GM19238 (cell line): ENCODE results near the gene SLC35A4.
"Not testable (repeated sequence)": the region's sequence is repeated elsewhere in the genome, so short reads cannot be mapped to it uniquely, and the experiment has no call there.

Experiments
- DNase-seq: peaks from one replicate; pipeline ENCODE4 v3.0.0; 2011; ENCODE audit warnings: low spot score; ENCODE audit not compliant: insufficient read length

Gene SLC35A4

DNA sequence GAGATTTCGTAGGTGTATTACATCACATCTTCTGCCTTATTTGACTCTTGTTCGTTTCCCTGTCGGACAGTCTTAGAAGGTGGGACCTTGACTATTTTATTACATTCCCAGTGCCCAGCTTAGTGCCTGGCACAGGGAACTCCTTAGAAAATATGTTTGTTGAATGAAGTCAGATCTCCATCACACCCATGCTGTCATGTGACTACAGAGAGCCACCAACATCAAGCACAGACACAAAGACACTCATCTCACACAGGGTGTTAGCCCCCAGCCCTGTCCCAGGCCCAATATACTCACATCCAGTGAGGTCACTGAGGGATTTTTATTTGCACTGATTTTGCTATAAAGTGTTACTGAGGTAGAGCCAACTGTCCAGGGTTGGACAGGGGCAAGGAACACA is 6.7 kb upstream of the SLC35A4 start:
- DNase-seq: no peak

DNA sequence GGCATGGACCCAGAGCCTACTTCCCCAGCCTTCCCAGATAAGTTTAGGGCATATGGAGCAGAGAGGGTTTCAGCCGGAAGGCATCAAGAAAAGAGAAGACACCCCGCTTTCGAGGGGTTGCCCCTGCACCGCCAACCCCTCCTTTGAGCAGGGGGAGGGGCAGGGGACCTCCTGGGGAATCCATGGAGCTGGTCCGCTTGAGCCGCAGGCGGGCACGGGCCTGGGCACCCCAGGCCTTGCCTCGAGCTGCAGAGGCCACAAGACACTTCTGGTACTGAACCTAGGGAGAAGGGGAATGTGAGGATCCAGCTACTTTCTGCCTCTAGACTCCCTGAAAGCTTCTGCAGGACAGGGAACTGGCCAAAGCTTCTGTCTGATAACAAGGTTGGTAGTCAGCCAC is 6.1 kb upstream of the SLC35A4 start:
- DNase-seq: no peak

DNA sequence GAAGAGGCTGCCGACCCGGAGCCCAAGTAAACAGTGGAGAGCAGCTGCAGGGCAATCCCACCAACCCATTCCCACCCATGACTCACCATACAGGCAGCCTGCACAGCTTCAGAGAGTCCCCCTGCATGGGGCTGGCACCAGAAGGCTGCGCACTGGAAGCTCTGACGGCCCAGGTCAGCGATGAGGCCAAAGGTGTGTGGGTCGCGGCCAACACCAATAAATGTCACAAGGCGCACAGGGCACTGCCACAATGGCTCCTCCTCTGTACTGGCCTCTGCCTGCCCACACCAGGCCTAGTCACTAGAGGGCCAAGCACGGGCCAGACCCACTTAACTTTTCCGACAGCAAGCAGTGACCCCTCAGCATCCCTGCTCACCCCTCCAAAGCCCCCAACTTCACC is 4.4 kb upstream of the SLC35A4 start:
- no peak for DNase-seq

DNA sequence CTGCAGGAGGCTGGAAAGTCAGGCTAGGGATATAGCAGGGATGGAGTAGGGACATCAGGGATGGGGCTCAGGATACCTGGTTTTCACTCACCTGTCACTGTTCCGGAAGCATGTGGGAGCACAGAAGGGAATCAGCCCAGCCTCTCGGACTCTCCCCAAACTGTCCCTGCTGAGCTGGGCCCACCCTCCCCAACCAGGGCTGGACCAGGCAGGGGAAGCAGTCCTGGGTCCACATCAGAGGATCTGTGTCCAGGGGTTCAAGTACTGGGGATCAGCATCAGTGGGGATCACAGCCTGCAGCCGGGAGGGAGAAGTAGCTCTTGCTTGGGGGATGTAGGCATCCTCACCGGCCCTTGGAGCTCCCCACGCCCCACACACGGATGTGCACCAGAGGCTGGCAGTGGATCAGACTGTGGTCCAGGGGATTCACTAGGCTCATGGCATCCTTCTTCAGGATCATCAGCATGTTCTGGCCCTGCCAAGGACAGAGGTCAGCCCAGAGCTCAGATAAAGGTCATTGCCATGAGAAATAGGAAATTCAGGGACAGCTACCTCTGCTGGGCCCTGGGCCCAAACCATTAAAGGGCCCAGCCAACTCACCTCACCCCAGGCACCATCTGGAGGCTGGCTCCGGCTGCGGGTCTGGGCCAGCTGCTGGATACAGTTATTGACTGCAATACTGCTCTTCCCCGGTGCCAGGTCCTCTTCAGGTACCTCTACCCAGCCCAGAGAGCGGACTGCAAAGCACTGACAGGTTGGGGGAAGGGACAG is 2.7 kb upstream of the SLC35A4 start:
- no peak for DNase-seq

DNA sequence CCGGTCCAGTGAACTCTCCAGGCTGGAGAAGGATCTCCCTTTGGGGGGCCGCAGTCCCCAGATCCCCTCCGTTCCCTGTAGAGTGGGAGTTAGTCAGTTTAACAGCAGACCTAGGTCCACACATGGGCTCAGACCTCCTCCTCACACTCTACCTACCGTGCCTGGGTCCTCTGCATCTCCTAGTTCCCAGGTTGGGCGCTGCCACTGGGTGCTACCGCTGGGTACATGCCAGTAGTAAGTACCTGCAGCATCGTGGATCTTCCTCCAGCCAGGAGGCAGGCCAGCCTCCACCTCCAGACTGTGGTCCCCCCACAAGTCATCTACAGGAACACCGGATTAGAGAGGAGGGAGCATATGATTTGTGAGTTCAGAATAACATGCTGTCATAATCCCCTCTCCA is 1.0 kb upstream of the SLC35A4 start:
- DNase-seq: no peak

DNA sequence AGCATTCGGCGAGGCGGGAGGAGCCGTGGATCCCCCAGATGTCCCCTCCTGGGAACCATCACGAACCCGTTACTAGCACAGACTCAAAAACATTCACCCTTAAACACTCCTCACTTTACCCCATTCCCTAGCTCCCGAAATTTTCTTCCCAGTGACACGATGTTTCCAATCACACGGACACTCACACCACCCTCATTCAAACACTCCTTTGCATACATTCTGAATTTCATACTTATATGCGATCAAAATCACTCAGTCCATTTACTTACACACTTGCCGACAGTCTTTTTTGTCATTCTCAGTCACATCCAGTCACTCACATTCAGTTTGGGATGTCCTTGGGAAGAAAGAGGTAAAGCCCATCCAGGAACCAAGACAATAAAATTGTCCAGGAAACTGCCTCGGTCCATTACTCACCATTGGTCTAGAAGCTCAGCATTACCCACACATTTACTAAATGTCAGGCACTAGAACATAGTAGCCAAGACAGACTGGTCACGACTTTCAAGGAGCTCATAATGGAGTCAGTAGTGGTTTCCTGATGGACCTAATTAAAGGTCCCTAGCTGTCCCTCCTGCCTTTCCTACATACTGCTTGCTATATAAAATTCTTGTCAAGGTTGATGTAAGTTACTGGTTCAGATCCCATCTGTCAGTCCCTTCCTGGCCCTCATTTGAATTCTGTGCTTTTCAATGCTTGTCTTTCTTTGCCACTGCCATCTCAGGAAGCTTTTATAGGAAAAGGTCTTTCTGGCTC is 574 bp downstream of the SLC35A4 start:
- DNase-seq: no peak

DNA sequence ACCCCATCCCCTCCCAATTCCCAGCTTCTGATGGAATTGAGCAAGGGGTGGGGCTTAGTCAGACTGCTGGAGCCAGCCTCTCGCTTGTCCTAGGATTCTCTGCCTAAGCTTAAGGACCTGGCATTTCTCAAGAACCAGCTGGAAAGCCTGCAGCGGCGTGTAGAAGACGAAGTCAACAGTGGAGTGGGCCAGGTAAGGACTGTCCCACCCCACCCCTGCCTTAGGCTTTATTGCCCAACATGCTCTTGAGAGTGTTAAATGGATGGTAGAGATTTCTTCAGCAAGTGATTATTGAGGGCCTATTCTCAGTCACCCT is 1.1 kb downstream of the SLC35A4 start:
- no peak for DNase-seq

DNA sequence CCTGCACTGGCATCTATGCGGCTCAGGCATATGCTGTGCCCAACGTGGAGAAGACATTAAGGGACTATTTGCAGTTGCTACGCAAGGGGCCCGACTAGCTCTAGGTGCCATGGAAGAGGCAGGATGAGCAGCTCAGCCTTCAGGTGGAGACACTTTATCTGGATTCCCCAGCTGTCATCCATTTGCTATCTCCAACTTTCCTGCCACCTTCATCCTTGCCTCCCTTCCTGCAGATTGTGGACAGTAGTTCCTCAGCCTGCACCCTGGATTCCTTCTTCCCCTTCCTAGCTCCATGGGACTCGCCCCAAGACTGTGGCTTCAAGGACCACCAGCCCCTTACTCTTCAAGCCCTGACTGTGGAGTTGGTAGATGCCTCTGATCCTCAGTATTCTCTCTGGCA is 2.0 kb downstream of the SLC35A4 start:
- DNase-seq: no peak

DNA sequence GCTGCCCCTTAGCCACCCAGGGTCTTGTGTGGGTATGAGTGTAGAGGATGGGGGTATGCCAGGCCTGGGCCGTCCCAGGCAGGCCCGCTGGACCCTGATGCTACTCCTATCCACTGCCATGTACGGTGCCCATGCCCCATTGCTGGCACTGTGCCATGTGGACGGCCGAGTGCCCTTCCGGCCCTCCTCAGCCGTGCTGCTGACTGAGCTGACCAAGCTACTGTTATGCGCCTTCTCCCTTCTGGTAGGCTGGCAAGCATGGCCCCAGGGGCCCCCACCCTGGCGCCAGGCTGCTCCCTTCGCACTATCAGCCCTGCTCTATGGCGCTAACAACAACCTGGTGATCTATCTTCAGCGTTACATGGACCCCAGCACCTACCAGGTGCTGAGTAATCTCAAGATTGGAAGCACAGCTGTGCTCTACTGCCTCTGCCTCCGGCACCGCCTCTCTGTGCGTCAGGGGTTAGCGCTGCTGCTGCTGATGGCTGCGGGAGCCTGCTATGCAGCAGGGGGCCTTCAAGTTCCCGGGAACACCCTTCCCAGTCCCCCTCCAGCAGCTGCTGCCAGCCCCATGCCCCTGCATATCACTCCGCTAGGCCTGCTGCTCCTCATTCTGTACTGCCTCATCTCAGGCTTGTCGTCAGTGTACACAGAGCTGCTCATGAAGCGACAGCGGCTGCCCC is 2.6 kb downstream of the SLC35A4 start:
- DNase-seq: no peak

DNA sequence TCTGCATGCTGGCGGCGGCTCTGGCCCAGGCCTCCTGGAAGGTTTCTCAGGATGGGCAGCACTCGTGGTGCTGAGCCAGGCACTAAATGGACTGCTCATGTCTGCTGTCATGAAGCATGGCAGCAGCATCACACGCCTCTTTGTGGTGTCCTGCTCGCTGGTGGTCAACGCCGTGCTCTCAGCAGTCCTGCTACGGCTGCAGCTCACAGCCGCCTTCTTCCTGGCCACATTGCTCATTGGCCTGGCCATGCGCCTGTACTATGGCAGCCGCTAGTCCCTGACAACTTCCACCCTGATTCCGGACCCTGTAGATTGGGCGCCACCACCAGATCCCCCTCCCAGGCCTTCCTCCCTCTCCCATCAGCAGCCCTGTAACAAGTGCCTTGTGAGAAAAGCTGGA is 3.2 kb downstream of the SLC35A4 start:
- no peak for DNase-seq

DNA sequence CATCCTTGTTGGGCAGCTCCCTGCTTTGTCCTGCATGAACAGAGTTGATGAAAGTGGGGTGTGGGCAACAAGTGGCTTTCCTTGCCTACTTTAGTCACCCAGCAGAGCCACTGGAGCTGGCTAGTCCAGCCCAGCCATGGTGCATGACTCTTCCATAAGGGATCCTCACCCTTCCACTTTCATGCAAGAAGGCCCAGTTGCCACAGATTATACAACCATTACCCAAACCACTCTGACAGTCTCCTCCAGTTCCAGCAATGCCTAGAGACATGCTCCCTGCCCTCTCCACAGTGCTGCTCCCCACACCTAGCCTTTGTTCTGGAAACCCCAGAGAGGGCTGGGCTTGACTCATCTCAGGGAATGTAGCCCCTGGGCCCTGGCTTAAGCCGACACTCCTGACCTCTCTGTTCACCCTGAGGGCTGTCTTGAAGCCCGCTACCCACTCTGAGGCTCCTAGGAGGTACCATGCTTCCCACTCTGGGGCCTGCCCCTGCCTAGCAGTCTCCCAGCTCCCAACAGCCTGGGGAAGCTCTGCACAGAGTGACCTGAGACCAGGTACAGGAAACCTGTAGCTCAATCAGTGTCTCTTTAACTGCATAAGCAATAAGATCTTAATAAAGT is 3.9 kb downstream of the SLC35A4 start:
- no peak for DNase-seq

DNA sequence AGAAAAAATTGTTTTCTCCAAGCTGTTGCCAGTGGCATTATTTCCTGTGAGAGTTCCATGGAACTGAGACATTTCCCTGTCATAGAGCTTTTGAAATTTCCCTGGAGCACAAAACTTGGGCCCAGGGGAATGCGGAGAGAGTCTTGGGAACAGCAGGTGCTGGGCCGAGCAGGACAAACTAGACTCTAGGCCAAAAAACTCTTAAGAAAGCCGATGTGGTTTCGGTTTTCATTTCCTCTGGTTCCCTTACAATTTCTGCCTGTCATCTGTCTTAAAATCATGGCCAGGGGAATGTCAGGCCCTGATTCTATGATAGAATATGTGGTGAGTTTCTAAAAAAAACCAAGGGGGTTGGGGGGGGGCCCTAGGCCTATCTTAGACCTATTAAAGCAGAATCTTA is 4.6 kb downstream of the SLC35A4 start:
- no peak for DNase-seq

DNA sequence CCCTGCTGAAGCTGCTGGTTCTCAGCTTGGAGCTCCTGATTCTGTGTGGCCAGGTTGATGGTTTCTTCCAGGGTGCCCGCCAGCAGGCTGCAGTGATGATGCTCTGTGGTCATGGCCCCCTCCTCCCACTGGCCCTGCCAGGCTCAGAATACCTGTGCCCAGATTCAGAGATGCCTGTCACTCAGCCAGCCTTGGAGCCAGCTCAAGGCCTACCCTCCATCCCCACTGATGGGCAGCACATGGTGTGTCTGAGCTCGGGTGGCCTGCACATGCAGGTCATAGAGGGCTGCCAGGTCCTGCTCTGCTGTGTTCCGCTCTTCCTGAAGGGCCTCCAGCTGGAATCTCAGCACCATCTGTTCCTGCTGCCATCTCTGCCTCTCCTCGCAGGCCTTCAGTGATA is 5.4 kb downstream of the SLC35A4 start:
- no peak for DNase-seq

DNA sequence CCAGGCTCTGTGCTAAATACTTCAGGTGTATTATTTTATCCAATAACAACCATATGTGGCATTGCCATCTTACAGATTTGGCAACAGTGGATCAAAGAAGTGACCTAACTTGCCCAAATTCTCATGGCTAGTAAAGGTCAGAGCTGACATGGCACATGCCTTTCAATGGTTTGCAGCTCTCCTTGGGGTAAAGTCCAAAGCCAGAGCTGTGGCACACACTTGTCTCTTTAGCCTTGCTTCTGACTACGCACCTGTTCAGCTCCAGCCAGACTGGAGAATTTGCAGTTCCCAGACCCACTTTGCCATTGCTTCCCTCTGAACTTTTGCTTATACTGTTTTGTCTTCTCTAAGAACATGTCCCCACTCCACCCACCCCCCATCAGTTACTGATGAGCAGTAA is 5.9 kb downstream of the SLC35A4 start:
- no peak for DNase-seq

DNA sequence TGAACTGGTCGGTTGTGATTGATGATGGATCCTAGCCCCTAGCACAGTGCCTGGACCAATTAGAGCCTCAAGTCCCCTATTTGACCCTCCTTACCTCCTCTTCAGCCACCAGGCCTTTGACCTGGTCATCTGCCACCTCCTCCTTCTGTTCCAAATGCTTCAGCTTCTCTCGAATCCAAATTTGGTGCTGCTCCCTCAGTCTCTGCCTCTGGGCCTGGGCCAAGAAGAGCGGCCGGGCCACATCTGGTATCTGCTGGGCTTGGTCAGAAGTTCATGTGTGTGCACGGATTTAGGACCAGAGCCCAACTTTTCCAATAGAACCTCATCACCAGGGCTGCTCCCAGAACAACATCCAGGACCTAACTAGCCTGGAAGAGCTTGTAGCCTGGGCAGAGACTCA is 6.5 kb downstream of the SLC35A4 start:
- no peak for DNase-seq

DNA sequence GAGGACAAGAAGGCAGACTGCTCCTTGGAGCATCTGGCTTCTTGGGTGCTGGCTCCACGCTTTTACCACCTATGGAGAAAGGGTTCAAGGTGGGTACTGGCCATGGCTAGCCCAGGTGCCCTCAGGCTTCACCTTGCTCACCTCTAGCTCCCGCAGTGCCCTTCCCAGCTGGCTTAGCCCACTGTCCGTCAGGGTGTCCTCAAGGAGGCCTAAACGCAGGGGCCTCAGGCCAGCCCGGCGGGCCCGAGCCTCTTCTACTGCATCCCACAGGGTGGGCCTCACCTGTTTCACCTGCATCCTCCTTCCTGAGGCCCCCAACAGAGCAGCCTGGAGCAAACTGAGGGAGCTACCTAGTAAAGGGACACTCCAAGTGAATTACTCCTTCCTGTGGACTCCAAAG is 9.1 kb downstream of the SLC35A4 start:
- no peak for DNase-seq

DNA sequence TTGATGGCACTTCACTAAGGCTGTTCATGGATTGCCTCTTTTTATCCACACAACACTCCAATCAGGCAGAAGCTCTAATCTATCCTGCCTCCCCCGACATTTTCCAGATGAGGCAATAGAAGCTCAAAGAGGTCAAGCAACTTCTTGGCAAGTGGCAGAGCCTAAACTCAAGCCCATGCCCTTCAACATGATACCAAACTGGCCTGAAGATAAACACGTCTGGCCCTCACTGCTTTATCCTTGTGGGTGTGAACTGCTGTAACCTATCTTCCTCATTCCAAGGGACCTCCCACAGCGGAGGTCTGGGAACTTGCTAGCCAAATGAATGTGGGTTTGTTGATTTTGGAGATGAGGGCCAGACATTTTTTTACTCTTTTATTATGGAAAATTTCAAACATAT is 9.5 kb downstream of the SLC35A4 start:
- DNase-seq: no peak

DNA sequence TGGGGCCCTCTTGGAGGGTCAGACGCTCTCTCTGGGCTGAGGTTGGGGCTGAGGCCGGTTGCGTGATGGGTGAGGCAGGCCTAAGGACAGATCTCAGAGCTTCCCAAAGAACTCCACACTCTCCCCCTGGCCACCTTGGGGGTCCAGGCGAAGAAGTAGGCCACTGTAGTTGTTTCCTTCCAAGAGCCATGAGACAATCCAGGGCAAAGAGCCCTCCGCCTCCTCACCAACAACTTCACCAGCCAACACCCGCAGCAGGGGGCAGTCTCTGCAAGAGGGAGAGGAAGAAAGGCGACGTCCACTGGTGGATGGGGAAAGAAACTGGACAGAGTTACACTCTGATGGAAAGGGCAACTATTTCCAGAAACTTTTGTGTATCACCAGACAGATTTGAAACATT is 10.7 kb downstream of the SLC35A4 start:
- DNase-seq: no peak

DNA sequence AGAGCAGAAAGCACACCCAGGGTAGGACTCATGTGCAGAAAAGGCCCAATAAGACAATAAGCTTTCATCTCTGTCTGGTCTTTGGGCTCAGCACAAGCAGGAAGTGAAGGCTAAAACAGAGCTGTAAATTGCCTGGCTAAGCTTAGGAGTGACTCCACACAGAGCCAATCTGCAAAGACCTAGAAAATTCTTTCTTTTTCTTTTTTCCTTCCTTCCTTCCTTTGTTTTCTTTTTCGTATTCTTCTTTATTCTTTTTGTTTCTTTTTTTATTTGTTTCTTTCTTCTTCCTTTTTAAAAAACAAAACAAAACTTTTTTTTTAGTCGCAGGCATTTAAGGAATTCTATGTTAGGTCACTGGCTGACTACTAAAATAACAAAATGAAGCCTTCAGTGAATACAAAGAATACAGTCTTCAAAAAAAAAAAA is 12.2 kb downstream of the SLC35A4 start:
- DNase-seq: no peak

DNA sequence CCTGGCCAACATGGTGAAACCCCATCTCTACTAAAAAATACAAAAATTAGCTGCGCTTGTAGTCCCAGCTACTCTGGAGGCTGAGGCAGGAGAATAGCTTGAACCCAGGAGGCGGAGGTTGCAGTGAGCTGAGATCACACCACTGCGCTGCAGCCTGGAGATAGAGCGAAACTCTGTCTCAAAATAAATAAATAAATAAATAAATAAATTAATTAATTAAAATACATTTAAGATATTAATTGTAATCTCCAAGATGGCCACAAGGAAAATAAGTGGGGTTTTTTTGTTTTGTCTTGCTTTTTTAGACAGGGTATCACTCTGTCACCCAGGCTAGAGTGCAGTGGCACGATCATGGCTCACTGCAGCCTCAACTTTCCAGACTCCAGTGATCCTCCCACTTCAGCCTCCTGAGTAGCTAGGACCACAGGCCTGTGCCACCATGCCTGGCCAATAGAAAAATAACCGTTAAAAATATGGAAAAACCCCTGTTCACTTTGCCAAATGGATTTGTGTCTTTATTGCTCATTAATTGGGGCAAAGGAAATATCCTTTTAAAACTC is 14.6 kb downstream of the SLC35A4 start:
- not testable (repeated sequence) for DNase-seq

DNA sequence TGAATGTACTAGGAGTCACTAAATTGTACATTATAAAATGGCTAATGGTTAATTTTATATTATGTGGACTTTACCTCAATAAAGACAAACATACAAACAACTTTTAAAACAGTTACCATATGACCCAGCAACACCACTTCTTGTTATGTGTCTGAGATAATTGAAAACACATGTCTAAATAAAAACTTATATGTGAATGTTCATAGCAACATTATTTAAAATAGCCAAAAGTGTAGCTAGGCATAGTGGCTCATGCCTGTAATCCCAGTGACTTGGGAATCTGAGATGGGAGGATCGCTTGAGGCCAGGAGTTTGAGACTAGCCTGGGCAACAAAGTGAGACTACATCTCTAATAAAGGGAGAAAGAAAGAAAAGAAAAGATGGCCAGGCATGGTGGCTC is 22.9 kb downstream of the SLC35A4 start:
- no peak for DNase-seq
